ENCODE data around the gene PRPF19. TPM values are rescaled to one million over a fixed set of nuclear protein-coding genes. Genes with fewer than 3 reads are reported as not detected.
"Not testable (repeated sequence)": the region's sequence is repeated elsewhere in the genome, so short reads cannot be mapped to it uniquely, and the experiment has no call there.

The PRPF19 gene
- polyA plus RNA-seq, 4 donors: 89.2 to 130 (median 118) TPM

DNA sequence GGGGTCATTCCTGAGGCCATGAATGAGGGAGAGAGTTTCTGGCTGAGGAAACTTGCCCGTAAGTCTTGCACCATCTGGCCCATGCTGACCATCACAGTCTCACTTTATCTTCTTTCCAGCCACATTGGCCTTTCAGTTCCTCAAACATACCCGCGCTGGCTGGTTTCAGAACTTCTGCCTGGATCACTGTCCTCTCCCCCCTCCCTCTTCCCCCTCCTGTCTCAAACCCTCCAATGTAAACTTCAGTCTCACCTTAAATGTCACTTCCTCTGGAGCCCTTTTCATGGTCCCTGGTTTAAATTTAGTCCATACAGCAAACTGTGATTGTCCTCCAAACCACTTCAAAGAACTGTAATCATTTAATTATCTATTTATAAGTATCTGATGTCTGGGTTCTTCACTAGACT lies 3.9 kb upstream of the PRPF19 start:
- no peak for DNase-seq (ENCODE audit: low read depth in 4 of 4, low spot score in 3 of 4)

DNA sequence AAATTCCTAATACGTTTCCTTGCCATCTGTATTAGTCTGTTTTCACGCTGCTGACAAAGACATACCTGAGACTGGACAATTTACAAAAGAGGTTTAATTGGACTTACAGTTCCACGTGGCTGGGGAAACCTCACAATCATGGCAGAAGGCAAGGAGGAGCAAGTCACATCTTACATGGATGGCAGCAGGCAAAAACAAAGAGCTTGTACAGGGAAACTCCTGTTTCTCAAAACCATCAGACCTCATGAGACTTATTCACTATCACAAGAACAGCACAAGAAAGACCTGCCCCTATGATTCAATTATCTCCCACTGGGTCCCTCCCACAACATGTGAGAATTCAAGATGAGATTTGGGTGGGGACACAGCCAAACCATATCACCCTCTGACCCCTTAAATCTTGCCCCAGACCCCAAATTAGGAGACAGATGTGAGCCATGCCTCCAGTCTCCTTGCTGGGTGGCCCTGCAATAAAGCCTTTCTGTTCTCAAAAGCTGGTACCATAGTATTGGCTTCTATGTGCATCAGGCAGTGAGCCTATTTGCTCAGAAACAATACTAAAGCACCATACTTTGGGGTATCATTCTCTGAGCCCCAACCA lies 3.4 kb upstream of the PRPF19 start:
- not testable (repeated sequence) for DNase-seq (ENCODE audit: low read depth in 4 of 4, low spot score in 3 of 4)

DNA sequence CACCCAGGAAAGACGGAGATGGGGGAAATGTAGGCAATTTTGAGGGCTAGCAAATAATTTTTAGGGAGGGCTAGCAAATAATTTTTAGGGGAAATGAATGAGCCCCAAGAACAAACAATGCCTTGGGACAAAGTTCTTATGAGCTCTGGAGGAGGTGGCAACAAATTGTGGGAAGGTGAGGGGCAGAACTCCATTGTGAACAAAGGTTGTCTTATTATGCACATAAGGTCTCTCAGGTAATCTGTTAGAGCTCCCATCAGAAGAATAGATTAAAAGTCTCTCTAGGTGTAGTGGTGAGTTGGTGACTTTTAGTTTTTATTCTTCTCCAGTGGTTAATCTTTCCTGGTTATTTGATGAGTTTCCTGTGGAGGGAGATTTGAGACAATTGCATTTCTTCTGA lies 2.4 kb upstream of the PRPF19 start:
- no peak for DNase-seq (ENCODE audit: low read depth in 4 of 4, low spot score in 3 of 4)

DNA sequence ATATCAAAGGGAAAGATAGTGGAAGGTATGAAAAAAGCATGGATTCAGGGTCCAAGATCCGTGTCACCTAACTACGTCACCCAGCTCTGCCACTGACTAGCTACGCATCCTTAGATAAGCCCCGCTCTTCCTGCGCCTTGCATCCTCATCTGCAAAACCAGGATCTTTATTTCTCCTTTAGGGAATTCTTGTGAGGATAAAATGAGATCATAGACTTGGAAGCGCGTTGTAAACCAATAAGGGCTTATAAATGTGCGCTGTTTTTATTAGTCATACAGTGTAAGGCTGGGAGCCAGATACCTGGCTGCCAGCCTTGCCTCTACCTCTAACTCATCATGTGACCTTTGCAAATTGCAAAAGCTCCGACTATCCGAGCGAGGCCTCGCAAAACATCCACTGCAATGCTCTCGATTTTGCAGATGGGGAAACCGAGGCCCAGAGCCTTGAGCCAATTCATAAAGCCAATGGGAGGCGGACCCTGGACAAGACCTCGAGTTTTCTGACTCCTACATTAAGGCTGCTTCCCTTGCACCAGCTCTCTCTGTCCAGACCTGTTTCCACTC lies 753 bp downstream of the PRPF19 start:
- no peak for DNase-seq (ENCODE audit: low read depth in 4 of 4, low spot score in 3 of 4)

DNA sequence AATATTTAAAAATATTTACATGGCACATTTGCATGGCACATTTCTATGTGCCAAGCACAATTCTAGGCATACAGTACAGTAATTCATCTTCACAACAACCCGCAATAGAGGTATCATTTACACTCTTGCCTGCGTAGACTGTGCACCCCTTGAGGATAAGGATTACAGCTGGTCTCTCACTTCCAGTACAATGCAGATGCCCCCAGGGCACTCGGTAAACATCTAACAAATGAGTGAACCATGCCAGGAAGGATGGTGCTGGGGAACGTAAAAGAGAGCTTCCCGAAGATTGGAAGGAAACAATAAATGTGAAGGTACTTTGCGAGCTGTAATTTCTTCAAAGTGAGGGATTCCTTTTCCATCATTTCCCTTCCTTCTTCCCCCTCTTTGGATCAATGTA lies 1.3 kb downstream of the PRPF19 start:
- no peak for DNase-seq (ENCODE audit: low read depth in 4 of 4, low spot score in 3 of 4)

DNA sequence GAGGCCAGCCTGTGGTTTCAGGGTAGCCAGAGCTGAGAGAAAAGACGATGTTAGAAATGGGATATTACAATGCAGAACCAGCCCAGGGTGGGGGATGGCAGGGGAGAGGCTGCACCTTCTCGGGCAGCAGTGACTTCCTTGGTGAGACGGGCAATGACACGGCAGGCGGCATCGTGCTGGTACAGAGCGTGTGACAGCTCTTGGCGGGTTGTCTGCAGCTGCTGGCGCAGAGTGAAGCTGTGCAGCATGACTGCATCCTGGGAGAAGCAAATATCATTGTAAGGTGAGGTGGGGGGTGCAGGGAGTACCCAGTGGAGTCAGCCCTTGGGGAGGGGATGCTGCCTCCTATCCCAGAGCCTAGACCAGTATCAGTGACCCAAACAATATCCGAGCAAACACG lies 3.8 kb downstream of the PRPF19 start:
- no peak for DNase-seq (ENCODE audit: low read depth in 4 of 4, low spot score in 3 of 4)

DNA sequence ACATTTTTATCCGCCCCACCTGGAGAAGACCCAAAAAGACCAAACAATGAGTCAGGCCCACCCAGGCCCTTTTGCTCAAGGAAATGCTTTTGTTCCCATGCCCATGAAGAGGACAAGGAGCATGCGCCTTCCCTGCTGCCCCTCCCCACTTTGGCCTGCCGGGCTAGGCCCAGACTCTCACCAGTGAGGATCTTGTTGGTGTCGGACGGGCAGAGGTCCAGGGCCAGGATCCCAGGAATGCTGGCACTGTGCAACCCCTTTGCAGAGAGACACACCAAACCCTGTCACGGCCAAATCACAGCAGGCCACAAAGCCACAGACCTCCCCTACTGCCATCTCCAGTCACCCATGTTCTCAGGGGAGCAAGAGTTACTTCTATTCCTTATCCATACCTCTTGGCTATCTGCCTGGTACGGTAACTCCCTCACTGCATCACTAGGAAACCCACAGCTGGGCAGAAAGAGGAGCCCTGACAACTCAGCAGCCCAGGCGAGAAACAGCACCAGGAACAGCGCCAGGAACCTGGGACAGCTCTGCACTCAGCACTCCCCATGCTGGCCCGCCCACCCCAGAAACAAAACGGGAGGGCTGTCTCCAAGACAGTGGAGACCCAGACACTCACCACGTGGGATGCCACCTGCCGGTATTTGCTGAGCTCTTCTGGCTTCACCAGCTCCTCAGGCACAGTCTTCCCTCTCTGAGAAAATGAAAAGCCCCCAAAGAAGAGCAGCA lies 5.5 kb downstream of the PRPF19 start:
- DNase-seq (ENCODE audit: low read depth in 4 of 4, low spot score in 3 of 4): no peak

DNA sequence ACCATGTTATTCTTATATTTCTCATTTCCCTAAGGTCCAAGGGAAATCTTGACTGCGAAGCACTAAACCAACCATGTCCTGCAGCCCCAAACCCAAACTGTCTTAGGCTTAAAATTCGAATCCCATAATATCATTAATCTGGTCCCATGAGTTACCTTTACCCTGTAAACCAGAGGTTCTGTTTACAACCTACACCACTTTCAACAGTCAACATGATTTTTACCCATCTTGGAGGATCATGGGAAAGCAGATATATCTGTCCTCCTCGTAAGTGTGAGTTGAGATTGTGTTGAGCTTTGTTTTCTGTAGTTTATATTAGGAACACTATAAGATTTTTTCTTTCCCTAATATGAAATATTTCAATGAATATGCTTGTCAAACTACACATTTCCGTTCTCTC lies 6.4 kb downstream of the PRPF19 start:
- no peak for DNase-seq (ENCODE audit: low read depth in 4 of 4, low spot score in 3 of 4)

DNA sequence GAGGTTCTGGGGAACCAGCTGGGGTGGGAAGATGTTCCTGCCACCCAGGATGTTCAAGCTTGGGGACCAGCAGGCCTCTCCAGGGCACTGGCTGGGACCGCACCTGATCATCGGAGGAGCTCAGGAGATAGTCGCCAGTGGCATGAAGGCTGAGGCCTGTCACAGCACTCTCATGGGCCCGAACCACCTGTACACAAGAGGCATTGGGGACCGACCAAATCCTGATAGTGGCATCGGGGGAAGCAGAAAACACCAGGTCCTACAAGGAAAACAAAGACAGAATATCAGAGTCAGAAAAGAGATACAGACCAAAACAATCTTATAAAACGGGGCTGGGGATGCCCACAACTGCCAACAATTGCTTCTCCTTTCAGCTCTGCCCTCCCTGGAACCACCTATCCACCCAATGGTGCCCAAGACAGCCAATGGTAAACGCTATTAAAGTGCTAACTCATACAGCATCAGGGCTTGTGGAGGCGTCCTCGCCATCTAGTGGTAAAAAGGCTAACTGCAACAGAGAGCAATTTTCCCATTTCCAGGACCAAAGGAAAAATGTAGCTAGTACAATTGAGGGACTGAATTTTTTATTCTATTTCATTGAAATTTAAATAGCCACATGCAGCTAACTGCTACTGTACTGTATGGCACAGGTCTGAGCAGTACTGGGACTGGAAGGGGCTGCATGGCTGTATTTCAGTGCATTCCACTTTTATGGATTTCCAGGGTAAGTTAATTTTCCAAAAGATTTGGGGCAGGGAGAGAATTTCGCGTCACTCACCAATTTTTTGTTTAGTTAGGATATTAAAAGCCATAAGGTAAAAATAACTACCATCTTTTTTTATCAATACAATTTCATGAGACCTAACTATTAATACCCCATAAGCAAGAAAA lies 7.1 kb downstream of the PRPF19 start:
- DNase-seq (ENCODE audit: low read depth in 4 of 4, low spot score in 3 of 4): no peak

DNA sequence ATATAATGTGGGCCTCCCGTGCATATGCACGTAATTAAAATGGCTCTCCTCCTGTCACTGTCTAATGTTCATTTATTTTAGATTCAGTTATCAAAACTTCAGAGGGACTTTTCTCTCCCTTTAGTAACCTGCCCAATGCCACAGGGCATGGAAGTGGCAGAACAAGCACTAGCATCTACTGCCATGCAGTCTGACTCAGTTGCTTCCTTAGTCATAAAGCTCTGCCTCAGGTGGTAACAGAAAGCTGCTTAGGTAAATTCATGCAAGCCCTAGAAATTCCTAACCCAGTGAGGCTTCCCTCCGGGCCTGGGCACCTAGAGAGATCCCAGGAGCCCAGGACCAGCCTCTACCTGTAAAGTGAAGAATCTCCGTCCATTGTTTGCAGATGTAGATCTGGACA lies 8.9 kb downstream of the PRPF19 start:
- DNase-seq (ENCODE audit: low read depth in 4 of 4, low spot score in 3 of 4): no peak

DNA sequence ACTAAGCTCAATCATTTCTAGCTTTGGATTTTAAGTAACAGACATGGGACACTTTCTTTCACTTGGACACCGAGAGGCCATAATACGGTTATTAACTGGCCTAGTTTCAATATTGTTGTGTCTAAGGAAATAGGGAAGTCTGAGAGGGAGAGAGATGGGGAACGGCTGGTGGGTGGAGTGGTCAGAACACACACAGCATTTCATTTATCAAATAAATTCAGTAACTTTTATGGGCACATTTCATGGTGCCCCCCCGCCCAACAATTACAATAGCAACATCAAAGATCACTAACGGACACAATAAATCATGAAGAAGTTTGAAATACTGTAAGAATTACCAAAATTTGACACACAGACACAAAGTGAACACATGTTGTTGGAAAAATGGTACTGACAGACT lies 10.7 kb downstream of the PRPF19 start:
- DNase-seq (ENCODE audit: low read depth in 4 of 4, low spot score in 3 of 4): no peak

DNA sequence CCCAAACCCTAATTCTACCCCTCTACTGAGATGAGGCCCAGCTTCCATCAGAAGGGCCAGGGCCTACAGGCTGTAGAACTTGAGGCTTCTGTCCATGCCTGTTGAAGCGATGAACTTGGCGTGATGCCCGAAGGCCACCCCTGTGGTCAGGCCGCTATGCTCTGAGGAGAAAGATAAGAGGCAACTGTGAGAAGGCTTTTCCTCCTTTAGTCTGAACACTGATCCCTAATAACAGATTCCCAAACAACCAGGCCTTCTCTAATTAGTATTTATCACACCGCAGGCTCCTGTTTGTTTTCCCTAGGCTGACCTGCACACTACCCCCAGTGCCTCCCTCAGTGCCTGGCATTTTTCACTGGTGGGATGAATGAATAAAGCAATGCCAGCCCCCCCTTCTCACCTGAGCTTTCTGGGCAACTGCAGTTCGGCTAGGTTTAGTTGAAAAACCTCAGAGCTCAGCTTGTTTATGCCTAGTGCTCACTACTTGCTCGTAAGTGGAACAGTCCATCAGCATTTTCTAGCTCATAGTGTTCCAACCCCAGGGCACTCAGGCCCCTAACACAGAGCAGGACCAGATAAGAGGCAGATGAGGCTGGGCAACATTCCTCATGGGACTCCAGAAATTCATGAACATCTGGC lies 15.2 kb downstream of the PRPF19 start:
- no peak for DNase-seq (ENCODE audit: low read depth in 4 of 4, low spot score in 3 of 4)

DNA sequence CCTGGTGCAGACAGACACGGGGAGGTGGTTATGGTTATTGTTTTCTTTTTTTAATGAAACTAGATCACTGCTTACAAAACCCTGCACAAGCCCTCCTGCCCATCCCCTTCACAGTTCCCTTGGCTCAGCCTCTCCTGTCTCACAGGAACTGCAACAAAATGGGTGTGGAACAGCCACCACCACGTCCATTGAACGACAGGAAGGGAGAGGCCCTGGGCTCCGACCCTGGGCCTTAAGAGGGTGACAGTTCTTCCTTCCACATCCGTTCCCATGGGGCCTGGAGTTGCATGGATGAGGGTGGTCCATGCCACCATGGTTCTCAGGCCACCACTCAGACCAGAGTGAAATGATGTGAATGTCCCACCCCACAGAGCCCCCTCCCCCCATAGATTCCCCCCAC lies 15.7 kb downstream of the PRPF19 start:
- no peak for DNase-seq (ENCODE audit: low read depth in 4 of 4, low spot score in 3 of 4)

DNA sequence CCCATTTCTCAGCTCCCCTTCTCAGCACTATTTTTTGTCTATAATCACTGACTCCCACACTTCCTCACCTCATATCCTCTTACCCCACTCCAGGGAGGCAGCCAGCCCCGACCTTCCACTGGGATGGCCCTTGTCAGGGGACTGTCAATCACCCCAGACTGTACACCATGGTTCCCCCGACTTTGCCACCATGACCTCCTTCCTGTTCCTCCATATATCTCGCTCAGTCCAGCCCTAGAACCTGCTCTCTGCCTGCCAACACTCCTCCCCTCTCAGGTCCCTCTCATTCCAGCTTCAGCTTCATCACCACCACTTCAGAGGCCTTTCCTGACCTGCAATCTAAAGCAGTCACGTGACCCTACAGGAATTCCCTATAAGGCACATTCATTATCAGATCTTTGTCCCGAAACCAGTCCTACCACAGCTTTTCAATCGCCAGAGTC lies 16.5 kb downstream of the PRPF19 start:
- no peak for DNase-seq (ENCODE audit: low read depth in 4 of 4, low spot score in 3 of 4)

DNA sequence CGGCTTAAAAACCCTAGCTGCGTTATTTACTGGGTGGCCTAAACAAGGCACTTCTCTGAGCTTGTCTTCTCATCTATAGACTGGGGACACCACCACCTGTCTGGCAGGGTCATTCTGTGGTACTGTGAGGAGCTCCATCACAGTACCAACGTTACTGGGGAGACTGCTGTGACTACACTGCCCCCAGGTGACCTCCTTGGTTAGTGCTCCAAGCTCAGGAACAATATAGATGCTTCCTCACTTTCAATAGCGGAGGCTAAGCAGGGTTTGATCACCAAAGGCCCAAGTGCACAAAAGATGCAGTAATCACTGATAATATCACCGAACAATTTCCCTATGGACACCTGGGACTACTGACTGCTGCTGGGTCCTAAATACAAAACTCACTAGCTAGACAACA lies 18.8 kb downstream of the PRPF19 start:
- no peak for DNase-seq (ENCODE audit: low read depth in 4 of 4, low spot score in 3 of 4)

DNA sequence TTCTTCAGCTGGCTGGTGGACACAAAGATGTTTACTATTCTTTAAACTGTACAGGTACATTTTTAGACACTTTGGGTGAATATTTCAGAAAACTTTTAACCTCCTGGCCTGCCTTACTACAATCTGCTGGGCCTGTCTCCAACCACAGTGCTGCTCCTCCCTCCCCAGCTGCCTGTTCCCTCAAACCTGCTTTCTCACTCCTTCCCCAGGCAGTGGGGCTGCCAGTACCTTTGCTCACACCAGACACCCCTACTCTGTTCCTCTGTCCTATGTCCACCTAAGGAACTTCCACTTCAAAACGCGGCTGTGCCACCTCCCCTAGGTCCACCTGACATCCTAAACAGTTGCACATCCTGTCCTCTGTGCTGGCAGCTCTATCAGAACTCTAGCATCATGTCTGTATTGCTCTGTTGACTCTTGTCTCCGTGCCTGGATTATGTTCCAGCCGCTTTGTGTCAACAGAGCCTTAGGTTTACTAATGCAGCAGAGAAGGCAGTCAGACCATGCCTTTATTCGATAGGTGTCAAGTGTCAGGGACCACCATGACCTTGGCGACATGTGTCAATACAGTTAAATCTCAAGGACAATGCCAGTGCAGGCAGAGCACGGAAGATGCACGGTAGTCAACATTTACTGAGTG lies 25.6 kb downstream of the PRPF19 start:
- DNase-seq (ENCODE audit: low read depth in 4 of 4, low spot score in 3 of 4): no peak

DNA sequence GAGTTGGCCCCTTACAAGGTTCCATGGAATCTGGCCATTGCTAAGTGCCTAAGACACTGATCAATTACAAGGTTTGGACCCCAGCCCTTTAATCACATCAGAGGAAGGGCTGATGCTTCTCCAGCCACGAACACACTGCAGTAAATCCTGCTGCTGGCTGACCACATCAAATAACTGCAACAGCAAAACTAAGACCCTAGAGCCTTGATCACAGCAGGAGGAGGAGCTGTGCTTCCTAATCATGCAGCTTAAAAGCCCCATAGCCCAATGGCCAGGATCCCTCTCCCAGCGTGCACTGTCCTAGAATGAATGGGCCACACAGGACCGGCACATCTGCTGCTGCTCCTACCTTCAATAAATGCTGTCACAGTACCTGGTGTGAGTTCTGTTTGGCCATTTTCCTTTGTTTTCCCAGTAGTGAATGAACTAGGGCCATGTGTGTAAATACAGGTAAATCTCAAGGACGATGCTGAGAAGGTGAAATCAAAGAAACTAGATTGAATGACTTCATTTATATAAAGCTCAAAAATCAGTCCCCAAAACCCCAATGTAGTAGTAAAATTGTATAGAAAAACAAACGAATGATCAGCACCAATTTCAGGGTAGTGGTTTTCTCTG lies 26.3 kb downstream of the PRPF19 start:
- no peak for DNase-seq (ENCODE audit: low read depth in 4 of 4, low spot score in 3 of 4)

DNA sequence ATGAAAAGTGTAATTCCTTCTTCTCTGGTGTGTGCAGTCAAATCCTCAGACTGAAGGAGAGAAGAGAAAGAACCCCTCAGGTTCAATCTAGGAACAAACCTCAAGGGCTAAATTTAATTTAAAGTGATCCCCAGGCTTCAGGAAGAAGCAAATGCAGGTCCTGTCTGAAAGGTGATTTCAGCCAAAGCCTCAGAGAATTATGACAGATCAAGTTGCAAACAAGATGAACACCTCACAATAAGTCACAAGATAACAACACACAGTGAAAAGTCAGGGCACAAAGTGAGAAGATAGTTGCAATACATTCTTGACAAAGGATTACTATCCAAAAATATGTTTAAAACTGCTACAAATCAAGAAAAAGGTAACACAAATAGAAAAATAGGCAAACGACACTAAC lies 27.3 kb downstream of the PRPF19 start:
- no peak for DNase-seq (ENCODE audit: low read depth in 4 of 4, low spot score in 3 of 4)

DNA sequence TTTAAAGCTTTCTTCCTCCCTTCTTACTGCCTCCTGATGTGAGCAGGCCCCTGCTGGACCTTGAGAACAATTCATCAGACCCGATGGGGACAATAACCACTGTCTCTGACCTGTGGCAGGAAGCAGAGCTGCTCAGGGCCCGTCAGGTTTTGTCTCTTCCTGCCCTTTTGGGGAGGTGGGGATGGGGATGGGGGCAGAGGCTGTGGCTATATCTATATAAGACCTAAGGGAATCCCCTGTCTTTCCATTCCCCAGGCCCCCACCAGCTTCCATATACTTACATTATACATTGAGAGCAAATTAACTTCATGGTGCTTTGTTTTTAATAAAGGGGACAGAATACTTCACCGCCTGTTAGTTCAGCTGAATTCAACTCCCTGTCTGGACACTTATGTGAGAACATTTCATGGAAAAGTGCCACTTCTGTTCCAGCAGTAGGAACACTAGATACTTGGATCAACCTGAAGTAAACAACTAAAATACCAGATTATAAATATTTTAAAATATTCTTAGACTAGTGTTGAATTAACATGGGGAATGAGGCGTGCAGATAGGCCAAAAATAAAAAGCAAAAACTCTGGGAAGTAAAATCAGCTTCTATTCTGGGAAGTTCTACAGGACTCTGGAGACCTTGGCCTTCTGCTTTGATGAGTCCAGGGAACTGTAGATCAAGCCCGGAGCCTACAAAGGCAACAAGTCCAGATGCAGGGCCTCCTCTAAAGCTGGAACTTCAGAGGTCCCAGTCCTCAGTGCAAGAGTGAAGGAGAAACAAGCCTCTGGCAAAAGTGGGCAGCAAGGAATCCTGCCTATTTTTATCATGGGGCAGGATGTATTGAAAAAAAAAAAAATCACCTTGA lies 27.9 kb downstream of the PRPF19 start:
- DNase-seq (ENCODE audit: low read depth in 4 of 4, low spot score in 3 of 4): no peak

Measured in left renal pelvis (tissue), 4 donors.